SHP77 treated with DMSO at 0.1 percent for 48 hours (cell line): Measurements from ENCODE around the gene SELENOF.
"Not testable (repeated sequence)": the region's sequence is repeated elsewhere in the genome, so short reads cannot be mapped to it uniquely, and the experiment has no call there.

Source experiments
- DNase-seq: peaks from one replicate; lab custom pipeline; 2025; lab: John Stamatoyannopoulos, UW

Gene SELENOF

GRCh38 chr1:86858524-86859261, 55.2 kb downstream of the SELENOF start:
- no peak for DNase-seq

- no peak for DNase-seq
Observed at GRCh38 chr1:86856196-86856595, 57.7 kb downstream of the SELENOF start.

GRCh38 chr1:86854352-86854751, 59.6 kb downstream of the SELENOF start:
- DNase-seq = no peak

GRCh38 chr1:86852782-86853408, 61.0 kb downstream of the SELENOF start:
- DNase-seq = no peak

GRCh38 chr1:86852289-86852688, 61.6 kb downstream of the SELENOF start:
- DNase-seq = no peak

- no peak for DNase-seq
Observed at GRCh38 chr1:86849756-86850155, 64.2 kb downstream of the SELENOF start.

- DNase-seq = no peak
Observed at GRCh38 chr1:86848654-86849053, 65.3 kb downstream of the SELENOF start.

GRCh38 chr1:86846164-86846647, 67.7 kb downstream of the SELENOF start:
- DNase-seq = no peak

- no peak for DNase-seq
Observed at GRCh38 chr1:86845514-86845913, 68.4 kb downstream of the SELENOF start.

GRCh38 chr1:86841116-86841515, 72.8 kb downstream of the SELENOF start:
- DNase-seq = no peak

GRCh38 chr1:86833461-86834215, 80.3 kb downstream of the SELENOF start:
- peak; percentile 87 for DNase-seq

- DNase-seq = no peak
Observed at GRCh38 chr1:86832433-86832832, 81.5 kb downstream of the SELENOF start.

GRCh38 chr1:86829321-86829720, 84.6 kb downstream of the SELENOF start:
- DNase-seq = no peak

GRCh38 chr1:86828024-86828423, 85.9 kb downstream of the SELENOF start:
- no peak for DNase-seq

GRCh38 chr1:86826856-86827255, 87.1 kb downstream of the SELENOF start:
- no peak for DNase-seq

- DNase-seq = no peak
Observed at GRCh38 chr1:86825319-86825718, 88.6 kb downstream of the SELENOF start.

GRCh38 chr1:86823821-86824500, 90.0 kb downstream of the SELENOF start:
- no peak for DNase-seq

- DNase-seq = no peak
Observed at GRCh38 chr1:86823386-86823785, 90.5 kb downstream of the SELENOF start.

GRCh38 chr1:86822459-86822858, 91.5 kb downstream of the SELENOF start:
- DNase-seq = no peak

- DNase-seq = no peak
Observed at GRCh38 chr1:86821956-86822355, 92.0 kb downstream of the SELENOF start.

GRCh38 chr1:86819970-86820369, 94.0 kb downstream of the SELENOF start:
- not testable (repeated sequence) for DNase-seq

- not testable (repeated sequence) for DNase-seq
Observed at GRCh38 chr1:86817246-86817826, 96.6 kb downstream of the SELENOF start.
